HAP-1 (cell line): ENCODE measurements around the gene SETX.
A peak's percentile ranks its signal among the peaks of the same experiment; 100 is the strongest.
"Not testable (repeated sequence)": the region's sequence is repeated elsewhere in the genome, so short reads cannot be mapped to it uniquely, and the experiment has no call there.

Experiments
- DNase-seq, 2 experiments: peaks; one replicate each; pipeline ENCODE4 v3.0.0-alpha.2; 2016 to 2020; ENCODE audit warnings: low spot score in 2 of 2
- H3K27me3 ChIP-seq: fragments of 250-450 bp; sonication (Bioruptor Pico); 2 replicates; pipeline ENCODE4 v1.5.1; 2020; ENCODE audit warnings: low read depth, mild to moderate bottlenecking, moderate library complexity
- H3K36me3 ChIP-seq: fragments of 250-450 bp; sonication (Bioruptor Pico); replicated peaks from 2 replicates; pipeline ENCODE4 v1.5.1; 2020; ENCODE audit warnings: mild to moderate bottlenecking
- H3K4me1 ChIP-seq: fragments of 250-450 bp; sonication (Bioruptor Pico); 2 replicates; pipeline ENCODE4 v1.5.1; 2020; ENCODE audit warnings: mild to moderate bottlenecking
- H3K4me3 ChIP-seq: fragments of 250-450 bp; sonication (Bioruptor Pico); 2 replicates; pipeline ENCODE4 v1.5.1; 2020; ENCODE audit warnings: mild to moderate bottlenecking, moderate library complexity
- H3K9me3 ChIP-seq: fragments of 250-450 bp; sonication (Bioruptor Pico); 2 replicates; pipeline ENCODE4 v1.5.1; 2020; ENCODE audit warnings: mild to moderate bottlenecking, moderate library complexity
- in situ Hi-C: fragments of 300-500 bp; cut with MboI; formaldehyde crosslinking; loops from 3 replicates; pipeline ENCODE4 v1.14.3; 2020; ENCODE audit warnings: low sequenced_read_pairs, inconsistent platforms, mixed read lengths

SETX gene

GRCh38 chr9:132287256-132287760 lies 67.5 kb downstream of the SETX start:
- H3K4me1 ChIP-seq: no peaks in the 10 kb centered on the region
- H3K27me3 ChIP-seq: no peaks in the 10 kb centered on the region
- no peaks in the 10 kb centered on the region for H3K9me3 ChIP-seq
- no peak overlapping the region for H3K4me3 ChIP-seq
- in situ Hi-C loops: no loop called here
- peaks cover 43% of the 10 kb centered on the region for H3K36me3 ChIP-seq
- DNase-seq: no peak

GRCh38 chr9:132283863-132284262 lies 70.9 kb downstream of the SETX start:
- H3K27me3 ChIP-seq: no peaks in the 10 kb centered on the region
- H3K4me1 ChIP-seq: no peaks in the 10 kb centered on the region
- in situ Hi-C loops: no loop called here
- no peak for DNase-seq
- peaks cover 70% of the 10 kb centered on the region for H3K36me3 ChIP-seq
- H3K4me3 ChIP-seq: no peak overlapping the region
- H3K9me3 ChIP-seq: no peaks in the 10 kb centered on the region

GRCh38 chr9:132283165-132283564 lies 71.6 kb downstream of the SETX start:
- no peak overlapping the region for H3K4me3 ChIP-seq
- peaks cover 74% of the 10 kb centered on the region for H3K36me3 ChIP-seq
- no peaks in the 10 kb centered on the region for H3K4me1 ChIP-seq
- DNase-seq: no peak
- no peaks in the 10 kb centered on the region for H3K9me3 ChIP-seq
- in situ Hi-C loops: no loop called here
- H3K27me3 ChIP-seq: no peaks in the 10 kb centered on the region

- Histone ChIP-seq H3K4me1 (no peaks in the 10 kb centered on the region), H3K9me3 (no peaks in the 10 kb centered on the region), H3K36me3 (peaks cover 71% of the 10 kb centered on the region), H3K27me3 (no peaks in the 10 kb centered on the region), H3K4me3 (no peak overlapping the region)
- in situ Hi-C loops: no loop called here
- no peak for DNase-seq
Measured at GRCh38 chr9:132274861-132275260, 79.9 kb downstream of the SETX start.

GRCh38 chr9:132269704-132270516 lies 84.9 kb downstream of the SETX start:
- H3K4me3 ChIP-seq, in situ Hi-C loops, H3K27me3 ChIP-seq, H3K9me3 ChIP-seq, DNase-seq, H3K4me1 ChIP-seq: not testable (repeated sequence)
- peaks cover 55% of the 10 kb centered on the region for H3K36me3 ChIP-seq

GRCh38 chr9:132268725-132269352 lies 85.9 kb downstream of the SETX start:
- H3K4me1 ChIP-seq: no peaks in the 10 kb centered on the region
- in situ Hi-C loops: no loop called here
- H3K36me3 ChIP-seq: peaks cover 60% of the 10 kb centered on the region
- no peaks in the 10 kb centered on the region for H3K9me3 ChIP-seq
- no peak overlapping the region for H3K4me3 ChIP-seq
- peak; percentile 70 to 82 for DNase-seq
- no peaks in the 10 kb centered on the region for H3K27me3 ChIP-seq

GRCh38 chr9:132267660-132268059 lies 87.1 kb downstream of the SETX start:
- peaks cover 57% of the 10 kb centered on the region for H3K36me3 ChIP-seq
- H3K9me3 ChIP-seq: no peaks in the 10 kb centered on the region
- no peak overlapping the region for H3K4me3 ChIP-seq
- no peaks in the 10 kb centered on the region for H3K27me3 ChIP-seq
- in situ Hi-C loops: no loop called here
- H3K4me1 ChIP-seq: no peaks in the 10 kb centered on the region
- no peak for DNase-seq

GRCh38 chr9:132266017-132266416 lies 88.8 kb downstream of the SETX start:
- in situ Hi-C loops: no loop called here
- H3K27me3 ChIP-seq: no peaks in the 10 kb centered on the region
- peaks cover 49% of the 10 kb centered on the region for H3K36me3 ChIP-seq
- no peak for DNase-seq
- no peaks in the 10 kb centered on the region for H3K4me1 ChIP-seq
- H3K4me3 ChIP-seq: no peak overlapping the region
- H3K9me3 ChIP-seq: no peaks in the 10 kb centered on the region

GRCh38 chr9:132260846-132261245 lies 93.9 kb downstream of the SETX start:
- in situ Hi-C loops: no loop called here
- Histone ChIP-seq H3K4me3 (no peak overlapping the region), H3K4me1 (no peaks in the 10 kb centered on the region), H3K36me3 (peaks cover 19% of the 10 kb centered on the region), H3K27me3 (no peaks in the 10 kb centered on the region), H3K9me3 (no peaks in the 10 kb centered on the region)
- DNase-seq: no peak

- DNase-seq: no peak
- H3K9me3 ChIP-seq: peaks cover 8% of the 10 kb centered on the region; the same call in 1 of the 2 replicates
- H3K4me3 ChIP-seq: no peak overlapping the region
- no peaks in the 10 kb centered on the region for H3K4me1 ChIP-seq
- no peaks in the 10 kb centered on the region for H3K27me3 ChIP-seq
- no peaks in the 10 kb centered on the region for H3K36me3 ChIP-seq
- in situ Hi-C loops: loop anchor here (5.0 kb wide), 1 partner anchor 488 kb away; no protein-coding TSS in a partner anchor
Measured at GRCh38 chr9:132250324-132251262, 104.2 kb downstream of the SETX start.

GRCh38 chr9:132249690-132250089 lies 105.1 kb downstream of the SETX start:
- peaks cover 8% of the 10 kb centered on the region; the same call in 1 of the 2 replicates for H3K9me3 ChIP-seq
- H3K4me3 ChIP-seq: no peak overlapping the region
- no peak for DNase-seq
- no peaks in the 10 kb centered on the region for H3K27me3 ChIP-seq
- no peaks in the 10 kb centered on the region; the same call in 1 of the 2 replicates for H3K4me1 ChIP-seq
- in situ Hi-C loops: loop anchor here (5.0 kb wide), 1 partner anchor 487 kb away; no protein-coding TSS in a partner anchor
- no peaks in the 10 kb centered on the region for H3K36me3 ChIP-seq

- Histone ChIP-seq H3K9me3 (peaks cover 8% of the 10 kb centered on the region; the same call in 1 of the 2 replicates), H3K4me1 (no peaks in the 10 kb centered on the region; the same call in 1 of the 2 replicates), H3K27me3 (no peaks in the 10 kb centered on the region), H3K36me3 (no peaks in the 10 kb centered on the region), H3K4me3 (no peak overlapping the region)
- DNase-seq: no peak
- in situ Hi-C loops: no loop called here
Measured at GRCh38 chr9:132249123-132249522, 105.7 kb downstream of the SETX start.

- no peak overlapping the region for H3K4me3 ChIP-seq
- in situ Hi-C loops: no loop called here
- no peaks in the 10 kb centered on the region for H3K27me3 ChIP-seq
Measured at GRCh38 chr9:132247942-132248341, 106.8 kb downstream of the SETX start.

More at GRCh38 chr9:132247942-132248341, 106.8 kb downstream of the SETX start:
- Histone ChIP-seq H3K4me1 (no peaks in the 10 kb centered on the region; the same call in 1 of the 2 replicates), H3K36me3 (no peaks in the 10 kb centered on the region), H3K9me3 (peaks cover 8% of the 10 kb centered on the region; the same call in 1 of the 2 replicates)
- DNase-seq: no peak
